DND-41 (cell line): ENCODE results near the gene GARIN5A.

ENCODE experiments used
- ATAC-seq: fragments of 200-7000 bp; cut with Tn5 transposase; 3 replicates; pipeline ENCODE4 v1.9.1; 2021; ENCODE audit warnings: low read depth; ENCODE audit not compliant: insufficient read depth
- DNase-seq: peaks from one replicate; pipeline ENCODE4 v3.0.0-alpha.2; 2020
- H2AFZ ChIP-seq: 2 replicates; pipeline ENCODE4 v1.6.0; 2012; ENCODE audit warnings: low read depth, low read length
- H3K27ac ChIP-seq: 2 replicates; pipeline ENCODE4 v1.5.1; 2012; ENCODE audit warnings: low read length, inconsistent platforms
- H3K27me3 ChIP-seq: fragments of 200-600 bp; sonication (generic); 2 replicates; pipeline ENCODE4 v1.6.0; 2012; ENCODE audit warnings: low read length, mild to moderate bottlenecking, inconsistent platforms; ENCODE audit not compliant: insufficient read depth, poor library complexity
- H3K36me3 ChIP-seq: 2 replicates; pipeline ENCODE4 v1.5.1; 2012; ENCODE audit warnings: low read length, inconsistent platforms; ENCODE audit not compliant: insufficient read depth
- H3K4me1 ChIP-seq: 2 replicates; pipeline ENCODE4 v1.5.1; 2012; ENCODE audit warnings: mild to moderate bottlenecking, low read length; ENCODE audit not compliant: insufficient read depth
- H3K4me2 ChIP-seq: 2 replicates; pipeline ENCODE4 v1.6.0; 2012; ENCODE audit warnings: mild to moderate bottlenecking, moderate library complexity, low read length, inconsistent platforms; ENCODE audit not compliant: insufficient read depth
- H3K4me3 ChIP-seq, 2 experiments: fragments of 200-600 bp in 1 of 2; shearing (Covaris generic) in 1 of 2; 2 replicates each; pipeline ENCODE4 v1.5.1; 2012 to 2016; ENCODE audit warnings: inconsistent platforms in 2 of 2, low read length in 2 of 2, mild to moderate bottlenecking in 2 of 2, low read depth in 1 of 2, moderate library complexity in 1 of 2
- H3K79me2 ChIP-seq: 2 replicates; pipeline ENCODE4 v1.6.0; 2012; ENCODE audit warnings: low read length, inconsistent platforms; ENCODE audit not compliant: insufficient read depth
- H3K9ac ChIP-seq: 2 replicates; pipeline ENCODE4 v1.6.0; 2012; ENCODE audit warnings: low read depth, mild to moderate bottlenecking, inconsistent platforms, low read length, moderate library complexity
- H3K9me3 ChIP-seq: 2 replicates; pipeline ENCODE4 v1.5.1; 2012; ENCODE audit warnings: low read length, moderate library complexity, mild to moderate bottlenecking, inconsistent platforms; ENCODE audit not compliant: insufficient read depth, severe bottlenecking
- H4K20me1 ChIP-seq: 2 replicates; pipeline ENCODE4 v1.6.0; 2012; ENCODE audit warnings: low read length; ENCODE audit not compliant: insufficient read depth
- CTCF ChIP-seq: IDR thresholded peaks from 2 replicates; pipeline ENCODE4 v1.5.1; 2012; ENCODE audit warnings: borderline replicate concordance, low read length, moderate library complexity, mild to moderate bottlenecking; ENCODE audit not compliant: poor library complexity, severe bottlenecking; ENCODE audit errors: extremely low read depth
- EZH2 ChIP-seq: IDR thresholded peaks from 3 replicates; pipeline ENCODE4 v1.6.1; 2012; ENCODE audit warnings: borderline replicate concordance, low read depth, mild to moderate bottlenecking, moderate library complexity, low read length, inconsistent platforms; ENCODE audit not compliant: severe bottlenecking

GARIN5A gene

GRCh38 chr19:50427997-50428425 is 48.6 kb downstream of the GARIN5A start:
- no peaks in the 10 kb centered on the region for H3K36me3 ChIP-seq
- H3K4me1 ChIP-seq: peaks cover 15% of the 10 kb centered on the region
- no peak overlapping the region for H2AFZ ChIP-seq
- no peaks in the 10 kb centered on the region for H3K9me3 ChIP-seq
- ATAC-seq: no peak
- H3K27ac ChIP-seq: no peak overlapping the region
- no peaks in the 10 kb centered on the region for H3K27me3 ChIP-seq
- TF ChIP-seq CTCF (no peak), EZH2 (no peak)
- no peak overlapping the region for H3K4me2 ChIP-seq
- H3K9ac ChIP-seq: no peak overlapping the region
- DNase-seq: no peak
- H4K20me1 ChIP-seq: no peaks in the 10 kb centered on the region
- H3K4me3 ChIP-seq: no peak overlapping the region
- H3K79me2 ChIP-seq: no peaks in the 10 kb centered on the region

GRCh38 chr19:50427318-50427925 is 49.2 kb downstream of the GARIN5A start:
- TF ChIP-seq CTCF (no peak), EZH2 (no peak)
- DNase-seq (no peak), ATAC-seq (no peak)
- Histone ChIP-seq H3K4me1 (peaks cover 15% of the 10 kb centered on the region), H3K4me2 (no peak overlapping the region), H3K27me3 (no peaks in the 10 kb centered on the region), H3K9ac (no peak overlapping the region), H3K9me3 (no peaks in the 10 kb centered on the region), H4K20me1 (no peaks in the 10 kb centered on the region), H3K27ac (no peak overlapping the region), H3K36me3 (no peaks in the 10 kb centered on the region), H2AFZ (no peak overlapping the region), H3K79me2 (no peaks in the 10 kb centered on the region), H3K4me3 (no peak overlapping the region)

- DNase-seq: no peak
- Histone ChIP-seq H3K9me3 (no peaks in the 10 kb centered on the region), H3K4me3 (no peak overlapping the region), H2AFZ (no peak overlapping the region), H3K27ac (no peak overlapping the region), H3K4me2 (no peak overlapping the region), H3K27me3 (no peaks in the 10 kb centered on the region), H4K20me1 (no peaks in the 10 kb centered on the region), H3K79me2 (no peaks in the 10 kb centered on the region), H3K9ac (no peak overlapping the region), H3K4me1 (no peaks in the 10 kb centered on the region), H3K36me3 (no peaks in the 10 kb centered on the region)
- TF ChIP-seq EZH2 (no peak), CTCF (no peak)
- no peak for ATAC-seq
Observed at GRCh38 chr19:50425581-50425980, 51.1 kb downstream of the GARIN5A start.
